ENCODE results near the gene KRTAP12-4.

- TF ChIP-seq POLR2AphosphoS5 (IDR thresholded peaks at IDR 0.05; ENCODE audit: low read depth) = no peak
- no peak for TF ChIP-seq CTCF (IDR thresholded peaks at IDR 0.05; ENCODE audit: insufficient read depth, low read length)
- no peak for TF ChIP-seq GABPA (IDR thresholded peaks at IDR 0.05; ENCODE audit: low read depth)
- TF ChIP-seq SPI1 (IDR thresholded peaks at IDR 0.05; ENCODE audit: borderline replicate concordance, low read depth) = no peak
- TF ChIP-seq, protein P1, sequence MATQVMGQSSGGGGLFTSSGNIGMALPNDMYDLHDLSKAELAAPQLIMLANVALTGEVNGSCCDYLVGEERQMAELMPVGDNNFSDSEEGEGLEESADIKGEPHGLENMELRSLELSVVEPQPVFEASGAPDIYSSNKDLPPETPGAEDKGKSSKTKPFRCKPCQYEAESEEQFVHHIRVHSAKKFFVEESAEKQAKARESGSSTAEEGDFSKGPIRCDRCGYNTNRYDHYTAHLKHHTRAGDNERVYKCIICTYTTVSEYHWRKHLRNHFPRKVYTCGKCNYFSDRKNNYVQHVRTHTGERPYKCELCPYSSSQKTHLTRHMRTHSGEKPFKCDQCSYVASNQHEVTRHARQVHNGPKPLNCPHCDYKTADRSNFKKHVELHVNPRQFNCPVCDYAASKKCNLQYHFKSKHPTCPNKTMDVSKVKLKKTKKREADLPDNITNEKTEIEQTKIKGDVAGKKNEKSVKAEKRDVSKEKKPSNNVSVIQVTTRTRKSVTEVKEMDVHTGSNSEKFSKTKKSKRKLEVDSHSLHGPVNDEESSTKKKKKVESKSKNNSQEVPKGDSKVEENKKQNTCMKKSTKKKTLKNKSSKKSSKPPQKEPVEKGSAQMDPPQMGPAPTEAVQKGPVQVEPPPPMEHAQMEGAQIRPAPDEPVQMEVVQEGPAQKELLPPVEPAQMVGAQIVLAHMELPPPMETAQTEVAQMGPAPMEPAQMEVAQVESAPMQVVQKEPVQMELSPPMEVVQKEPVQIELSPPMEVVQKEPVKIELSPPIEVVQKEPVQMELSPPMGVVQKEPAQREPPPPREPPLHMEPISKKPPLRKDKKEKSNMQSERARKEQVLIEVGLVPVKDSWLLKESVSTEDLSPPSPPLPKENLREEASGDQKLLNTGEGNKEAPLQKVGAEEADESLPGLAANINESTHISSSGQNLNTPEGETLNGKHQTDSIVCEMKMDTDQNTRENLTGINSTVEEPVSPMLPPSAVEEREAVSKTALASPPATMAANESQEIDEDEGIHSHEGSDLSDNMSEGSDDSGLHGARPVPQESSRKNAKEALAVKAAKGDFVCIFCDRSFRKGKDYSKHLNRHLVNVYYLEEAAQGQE (IDR thresholded peaks at IDR 0.05; ENCODE audit: insufficient replicate concordance, low read depth) = no peak
These were observed at the start of gene KRTAP12-4 for GRCh38 chr21:44654576-44655175.

Measured in HL-60 (cell line).